Testis (tissue), 3 donors: ENCODE results near the gene PRIM2. TPM values are rescaled to one million over a fixed set of nuclear protein-coding genes. Genes with fewer than 3 reads are reported as not detected.
"Not testable (repeated sequence)": the region's sequence is repeated elsewhere in the genome, so short reads cannot be mapped to it uniquely, and the experiment has no call there.

ENCODE experiments used
- DNase-seq: peaks from one replicate; pipeline ENCODE4 v3.0.0-alpha.2; 2019
- H3K27ac ChIP-seq, 2 donors: fragments of 200-600 bp; sonication (generic); one replicate each; pipeline ENCODE4 v1.5.1; 2019
- H3K27me3 ChIP-seq: fragments of 200-600 bp; sonication (generic); one replicate; pipeline ENCODE4 v1.5.1; 2019
- H3K36me3 ChIP-seq: fragments of 200-600 bp; sonication (generic); one replicate; pipeline ENCODE4 v1.5.1; 2017; ENCODE audit warnings: low read depth; ENCODE audit errors: missing control alignments
- H3K4me1 ChIP-seq: fragments of 200-600 bp; sonication (generic); one replicate; pipeline ENCODE4 v1.5.1; 2019
- H3K4me3 ChIP-seq, 2 donors: fragments of 200-600 bp; sonication (generic); one replicate each; pipeline ENCODE4 v1.5.1; 2017 to 2019
- H3K9me3 ChIP-seq: fragments of 200-600 bp; sonication (generic); one replicate; pipeline ENCODE4 v1.5.1; 2017
- CTCF ChIP-seq, 3 experiments: fragments of 450-650 bp in 2 of 3; fragments of 200-600 bp in 1 of 3; sonication (generic) in 1 of 3; IDR thresholded peaks; one replicate each; pipeline ENCODE4 v1.5.1; 2016 to 2019; ENCODE audit warnings: antibody characterized with exemption in 3 of 3, mild to moderate bottlenecking in 2 of 3, moderate library complexity in 1 of 3
- POLR2A ChIP-seq: fragments of 450-650 bp; IDR thresholded peaks from one replicate; pipeline ENCODE4 v1.6.1; 2017; ENCODE audit warnings: antibody characterized with exemption, mild to moderate bottlenecking, moderate library complexity
- WGBS, 2 donors: methylation state at CpG; one replicate each; pipeline ENCODE4 v1.1.5; 2018; 5-methylcytosine and 5-hydroxymethylcytosine counted together
- intact Hi-C: fragments of 100-400 bp; cut with DNase I; formaldehyde crosslinking; loops from one replicate; pipeline ENCODE4 v1.15.1; 2023; ENCODE audit warnings: low total_unique reads
- polyA plus RNA-seq: library from polyadenylated mRNA; stranded (reverse); fragments of 350-450 nt; fragmentation: Illumina TruSeq; extraction: RNeasy Lipid Tissue Mini Kit (QIAGEN cat#74804); gene quantifications from one replicate; pipeline ENCODE4 v1.2.3, GENCODE V29; 2014; ENCODE audit warnings: low read depth, low replicate concordance; ENCODE audit not compliant: insufficient read depth
- total RNA-seq, 2 donors: library from RNA; depleted of rRNA; stranded (reverse); fragments of >200 nt; gene quantifications; one replicate each; pipeline ENCODE4 v1.2.3, GENCODE V29; 2016

The PRIM2 gene
- total and polyA plus RNA-seq, 3 donors from 2014 or later, result 11.0 to 13.2 (median 11.1) TPM

DNA sequence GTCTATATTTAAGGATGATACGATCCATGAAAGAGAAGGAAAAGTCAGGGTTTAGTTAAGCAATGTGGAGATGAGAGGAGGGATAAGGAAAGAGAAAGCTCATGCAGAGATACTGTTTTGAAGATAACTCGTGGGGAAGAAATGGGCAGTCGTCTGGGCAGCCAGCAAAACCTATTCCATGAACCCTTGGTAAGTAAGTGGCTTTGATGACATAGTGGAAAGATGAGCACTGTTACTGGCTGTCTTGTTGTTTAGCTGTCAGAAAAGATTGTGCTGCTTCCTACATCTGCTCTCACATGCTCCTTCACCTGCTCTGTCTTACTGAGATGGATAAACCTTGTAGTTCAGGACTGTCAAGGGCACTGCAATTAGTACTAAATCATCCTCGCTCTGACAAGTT is 143.6 kb downstream of the PRIM2 start:
- DNase-seq, H3K9me3 ChIP-seq, H3K27me3 ChIP-seq, H3K4me3 ChIP-seq, H3K27ac ChIP-seq, intact Hi-C loops, H3K4me1 ChIP-seq, H3K36me3 ChIP-seq: not testable (repeated sequence)
- WGBS, 2 donors, result 60 to 76% methylated on average over 3 to 4 of the region's 4 CpGs

GRCh38 chr6:57463809-57464208 is 146.4 kb downstream of the PRIM2 start:
- H3K36me3 ChIP-seq, H3K4me1 ChIP-seq, DNase-seq, H3K9me3 ChIP-seq, H3K4me3 ChIP-seq, H3K27me3 ChIP-seq, H3K27ac ChIP-seq, intact Hi-C loops: not testable (repeated sequence)
- 65 to 81% methylated on average over 5 of the region's 5 CpGs for WGBS, 2 donors

DNA sequence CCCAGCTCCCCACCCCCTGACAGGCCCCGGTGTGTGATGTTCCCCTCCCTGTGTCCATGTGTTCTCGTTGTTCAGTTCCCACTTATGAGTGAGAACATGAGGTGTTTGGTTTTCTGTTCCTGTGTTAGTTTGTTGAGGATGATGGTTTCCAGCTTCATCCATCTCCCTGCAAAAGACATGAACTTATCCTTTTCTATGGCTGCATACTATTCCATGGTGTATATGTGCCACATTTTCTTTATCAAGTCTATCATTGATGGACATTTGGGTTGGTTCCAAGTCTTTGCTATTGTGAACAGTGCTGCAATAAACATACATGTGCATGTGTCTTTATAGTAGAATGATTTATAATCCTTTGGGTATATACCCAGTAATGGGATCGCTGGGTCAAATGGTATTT is 148.5 kb downstream of the PRIM2 start:
- H3K4me1 ChIP-seq, intact Hi-C loops, H3K9me3 ChIP-seq, H3K27ac ChIP-seq, H3K27me3 ChIP-seq, H3K36me3 ChIP-seq, DNase-seq, H3K4me3 ChIP-seq: not testable (repeated sequence)
- 97 to 98% methylated on average over 3 of the region's 3 CpGs for WGBS, 2 donors

GRCh38 chr6:57469072-57469471 is 151.6 kb downstream of the PRIM2 start:
- Histone ChIP-seq H3K9me3 (no peaks in the 10 kb centered on the region), H3K27ac (no peak overlapping the region), H3K4me3 (no peak overlapping the region), H3K36me3 (no peaks in the 10 kb centered on the region), H3K4me1 (no peaks in the 10 kb centered on the region), H3K27me3 (no peaks in the 10 kb centered on the region)
- intact Hi-C loops, result no loop called here
- DNase-seq, result no peak
- 59% methylated on average over 3 of the region's 3 CpGs for WGBS, 2 donors
- no peak for TF ChIP-seq POLR2A
- no peak for TF ChIP-seq CTCF (IDR thresholded peaks at IDR 0.05)

- WGBS, 2 donors, result 63 to 68% methylated on average over 4 of the region's 4 CpGs
- H3K36me3 ChIP-seq, H3K9me3 ChIP-seq, H3K27ac ChIP-seq, H3K4me1 ChIP-seq, H3K4me3 ChIP-seq, intact Hi-C loops, H3K27me3 ChIP-seq, DNase-seq: not testable (repeated sequence)
Observed at GRCh38 chr6:57470148-57470547, 152.7 kb downstream of the PRIM2 start.

DNA sequence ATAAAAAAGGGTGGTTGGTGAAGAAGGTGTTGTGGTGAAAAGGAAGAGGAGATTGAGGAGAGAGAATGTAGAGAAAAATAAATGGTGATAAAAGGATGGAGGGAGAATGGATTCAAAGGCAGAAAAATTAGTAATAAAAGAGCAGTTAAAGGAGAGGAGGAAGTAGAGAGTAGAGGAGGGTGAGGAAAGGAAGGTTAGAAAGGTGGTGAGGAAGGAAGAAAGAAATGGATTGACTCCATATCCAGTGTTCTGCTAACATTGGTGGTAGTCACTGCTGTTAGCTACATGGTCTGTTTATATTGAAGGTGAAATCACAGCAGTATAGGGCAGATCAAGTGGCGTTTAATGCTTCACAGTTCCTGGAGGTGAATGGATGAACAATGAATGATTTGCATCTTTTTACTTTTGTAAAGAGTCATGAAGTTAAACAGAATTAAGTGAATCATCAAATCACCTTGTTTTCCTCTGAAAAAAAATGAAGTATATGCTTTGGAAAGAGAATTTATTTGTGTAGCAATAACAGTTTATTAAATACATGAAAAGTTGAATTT is 154.0 kb downstream of the PRIM2 start:
- H3K27me3 ChIP-seq, DNase-seq, H3K36me3 ChIP-seq, H3K4me1 ChIP-seq, H3K9me3 ChIP-seq, H3K27ac ChIP-seq, H3K4me3 ChIP-seq, intact Hi-C loops: not testable (repeated sequence)
- 83 to 89% methylated on average over 1 of the region's 1 CpG for WGBS, 2 donors

DNA sequence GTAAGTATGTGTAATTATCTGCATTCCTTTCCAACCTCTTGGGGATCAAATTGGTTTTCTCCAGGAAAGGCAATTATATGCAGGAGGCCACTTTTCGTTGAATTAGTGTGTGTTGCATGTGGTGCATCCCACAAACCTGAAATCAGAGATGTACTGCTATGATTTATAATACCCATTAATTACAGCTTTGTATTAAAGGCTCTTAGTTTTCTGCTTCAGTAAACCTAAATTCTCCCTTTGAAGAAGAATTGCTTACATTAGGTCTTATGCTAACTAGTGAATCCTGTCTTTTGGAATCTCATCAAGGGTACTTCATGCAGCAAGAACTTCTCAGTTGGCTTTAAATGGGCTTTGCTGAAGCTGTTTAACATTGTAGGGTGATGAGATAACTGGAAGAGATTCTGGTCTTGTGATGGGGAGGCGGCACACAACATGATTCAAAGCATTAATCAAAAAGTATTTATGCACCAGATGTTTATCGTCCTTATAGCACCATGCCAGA is 155.5 kb downstream of the PRIM2 start:
- H3K27me3 ChIP-seq, H3K27ac ChIP-seq, H3K9me3 ChIP-seq, H3K4me3 ChIP-seq, H3K4me1 ChIP-seq, H3K36me3 ChIP-seq, intact Hi-C loops, DNase-seq: not testable (repeated sequence)
- WGBS, 2 donors, result 55 to 61% methylated on average over 3 of the region's 3 CpGs

GRCh38 chr6:57474862-57475475 is 157.5 kb downstream of the PRIM2 start:
- WGBS, 2 donors, result 62 to 68% methylated on average over 6 of the region's 6 CpGs
- not testable (repeated sequence) for H3K27ac ChIP-seq

DNA sequence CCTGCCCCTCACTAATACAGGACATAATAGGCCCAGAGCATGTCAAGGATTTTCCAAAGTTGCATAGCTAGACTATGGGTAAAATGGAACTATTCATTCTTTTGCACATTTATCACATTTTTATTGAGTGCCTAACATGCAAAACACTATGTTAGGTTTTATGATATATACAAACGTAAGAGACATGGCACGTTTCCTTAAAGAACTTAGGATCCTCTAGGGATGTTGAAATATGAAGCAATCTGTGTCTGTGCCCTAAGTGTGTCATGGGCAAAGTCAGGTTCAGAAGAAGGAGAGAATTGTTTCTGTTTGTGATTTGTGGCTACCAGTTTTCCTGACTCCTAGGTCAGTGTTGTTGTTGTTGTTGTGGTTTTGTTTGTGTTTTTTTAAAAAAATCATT is 158.2 kb downstream of the PRIM2 start:
- H3K4me1 ChIP-seq, H3K9me3 ChIP-seq, H3K36me3 ChIP-seq, intact Hi-C loops, H3K27ac ChIP-seq, DNase-seq, H3K4me3 ChIP-seq, H3K27me3 ChIP-seq: not testable (repeated sequence)
- whole genome bisulfite sequencing, 2 donors, result 87 to 93% methylated on average over 2 of the region's 2 CpGs

More at GRCh38 chr6:57474862-57475475, 157.5 kb downstream of the PRIM2 start:
- H3K27me3 ChIP-seq, H3K9me3 ChIP-seq, intact Hi-C loops, H3K4me3 ChIP-seq, H3K36me3 ChIP-seq, DNase-seq, H3K4me1 ChIP-seq: not testable (repeated sequence)

GRCh38 chr6:57480194-57480593 is 162.8 kb downstream of the PRIM2 start:
- H3K27ac ChIP-seq, intact Hi-C loops, H3K9me3 ChIP-seq, DNase-seq, H3K36me3 ChIP-seq, H3K4me1 ChIP-seq, H3K27me3 ChIP-seq, H3K4me3 ChIP-seq: not testable (repeated sequence)

GRCh38 chr6:57481121-57481520 is 163.7 kb downstream of the PRIM2 start:
- H3K4me1 ChIP-seq, H3K4me3 ChIP-seq, H3K36me3 ChIP-seq, H3K27me3 ChIP-seq, H3K27ac ChIP-seq, intact Hi-C loops, H3K9me3 ChIP-seq, DNase-seq: not testable (repeated sequence)
- 78 to 98% methylated on average over 1 of the region's 1 CpG for WGBS, 2 donors
